HG03095 (cell line): ENCODE data around the gene PIP5K1B.

Experiments used
- ATAC-seq: cut with Tn5 transposase; IDR thresholded peaks from one replicate; pipeline ENCODE4 v1.9.1; 2021; ENCODE audit warnings: moderate library complexity; ENCODE audit not compliant: unreplicated experiment

PIP5K1B gene

GRCh38 chr9:68897577-68898145 lies 192.6 kb downstream of the PIP5K1B start:
- no peak for ATAC-seq

DNA sequence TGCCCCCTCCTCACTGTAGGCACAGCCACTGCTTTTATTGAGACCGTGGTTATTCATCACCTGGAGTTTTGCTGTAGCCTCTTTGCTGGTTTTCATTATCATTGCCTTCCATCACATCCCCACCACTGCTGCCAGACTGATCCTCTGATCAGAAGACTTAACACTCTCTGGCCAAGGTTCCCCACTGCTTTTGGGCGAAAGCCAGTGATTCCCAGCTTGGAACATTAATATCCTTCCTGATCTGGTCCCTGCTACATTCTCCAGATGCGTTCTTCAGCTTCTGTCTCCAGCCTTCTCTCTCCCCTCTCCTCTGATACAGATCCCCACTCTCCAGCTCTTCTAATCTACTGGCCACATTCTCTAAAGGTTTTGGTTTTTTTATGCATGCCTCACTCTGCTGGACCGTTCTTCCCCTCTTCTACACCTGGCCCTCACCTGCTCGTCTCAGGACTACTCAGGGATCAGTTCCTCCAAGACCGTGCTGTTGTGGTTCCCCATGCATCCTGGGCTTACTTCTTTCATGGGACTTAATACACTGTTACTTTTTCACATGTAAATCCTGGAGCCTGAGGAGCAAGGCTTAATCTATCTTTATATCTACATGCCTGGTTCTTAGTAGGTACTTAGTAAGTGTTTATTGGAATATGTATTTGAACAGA lies 193.9 kb downstream of the PIP5K1B start:
- no peak for ATAC-seq

DNA sequence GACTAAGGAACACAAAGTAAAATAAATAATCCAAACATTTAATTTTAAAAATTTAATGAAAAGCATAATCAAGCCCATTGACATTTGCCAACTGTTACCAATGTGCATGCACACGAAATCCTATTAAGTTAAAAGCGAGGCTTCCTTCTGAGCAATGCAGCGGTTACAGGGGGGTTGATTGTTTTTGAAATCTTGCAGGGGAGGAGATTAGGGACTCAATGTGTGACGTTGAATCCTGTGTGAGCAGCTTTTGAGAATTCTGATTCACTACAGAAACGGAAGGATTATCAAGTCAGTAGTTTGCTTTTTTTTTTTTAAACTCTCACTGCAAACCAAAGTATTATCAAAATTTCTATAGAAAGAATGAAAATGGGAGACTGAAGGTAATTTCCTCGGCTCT lies 199.4 kb downstream of the PIP5K1B start:
- ATAC-seq = no peak

DNA sequence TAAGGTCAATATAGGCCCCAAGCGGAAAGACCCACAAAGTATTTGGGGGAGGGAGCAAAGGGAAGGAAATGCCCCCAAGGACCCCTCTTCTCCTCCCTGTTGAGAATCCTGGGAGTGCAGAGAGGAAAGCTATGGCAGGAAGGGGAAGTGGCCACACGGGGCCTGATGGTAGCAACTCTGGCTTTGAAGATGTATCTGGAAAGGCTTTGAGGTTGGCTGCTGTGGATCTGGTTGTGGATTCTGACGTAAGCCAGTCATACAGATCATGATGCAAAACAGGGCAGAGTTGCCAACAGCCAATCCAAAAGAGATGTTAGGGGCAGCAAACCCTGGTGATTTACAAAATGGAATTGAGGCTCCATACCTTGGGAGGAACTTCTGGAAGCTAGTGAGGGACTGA lies 200.1 kb downstream of the PIP5K1B start:
- ATAC-seq = no peak

- ATAC-seq = no peak
Observed at GRCh38 chr9:68907910-68908309, 202.9 kb downstream of the PIP5K1B start.

DNA sequence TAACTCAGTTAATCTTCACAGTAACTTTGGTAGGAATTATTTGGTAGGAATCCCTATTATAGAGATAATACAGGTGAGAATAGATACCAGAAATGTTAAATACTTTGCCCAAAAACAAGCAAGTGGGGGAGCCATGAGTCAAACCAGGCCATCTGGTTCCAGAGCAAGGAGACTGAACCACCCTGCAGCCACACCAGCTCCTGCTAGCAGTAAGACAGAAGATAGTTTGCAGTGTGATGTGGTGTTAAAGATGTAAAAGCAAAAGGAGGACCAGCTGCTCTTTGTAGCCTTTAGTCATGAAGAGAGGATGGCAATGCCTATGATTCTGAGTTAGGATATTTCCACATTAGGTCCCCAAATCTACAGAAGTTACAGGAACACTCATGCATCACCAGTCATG lies 207.5 kb downstream of the PIP5K1B start:
- no peak for ATAC-seq

DNA sequence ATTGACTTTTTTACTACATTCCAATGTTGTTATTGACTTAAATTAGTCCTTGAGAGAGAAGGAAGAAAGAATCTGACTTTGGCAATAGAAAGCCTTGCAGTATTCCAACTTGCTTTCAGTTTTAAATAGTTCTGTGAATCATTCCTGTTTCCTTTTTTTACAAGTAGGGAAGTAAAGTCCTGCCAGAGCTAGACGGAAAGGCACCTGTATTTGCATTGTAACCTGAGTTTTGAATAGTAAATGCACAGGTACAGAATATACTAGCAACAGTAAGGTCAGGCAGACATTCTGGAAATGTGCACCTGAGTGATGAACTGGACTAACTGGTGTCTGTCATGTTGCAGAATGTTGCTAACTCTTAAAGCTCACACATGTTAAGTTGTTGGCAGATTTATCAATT lies 208.0 kb downstream of the PIP5K1B start:
- ATAC-seq = no peak

DNA sequence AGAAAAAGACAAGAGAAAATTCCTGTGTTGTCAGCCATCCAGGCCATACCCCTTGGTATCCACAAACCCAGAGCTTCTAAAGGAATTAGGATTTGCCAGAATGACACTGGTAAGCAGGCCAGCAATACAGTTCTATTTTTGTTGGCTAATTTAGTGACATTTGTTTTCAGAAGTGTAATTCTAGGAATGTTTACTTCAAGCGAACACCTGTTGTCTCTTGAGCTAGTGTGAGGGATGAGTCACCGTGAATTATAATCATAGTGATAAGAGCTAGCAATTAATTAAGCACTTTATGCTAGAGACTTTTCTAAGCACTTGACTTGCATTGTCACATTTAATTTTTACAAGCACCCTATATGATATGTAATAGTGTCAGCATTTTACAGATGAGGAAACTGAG lies 209.7 kb downstream of the PIP5K1B start:
- no peak for ATAC-seq

DNA sequence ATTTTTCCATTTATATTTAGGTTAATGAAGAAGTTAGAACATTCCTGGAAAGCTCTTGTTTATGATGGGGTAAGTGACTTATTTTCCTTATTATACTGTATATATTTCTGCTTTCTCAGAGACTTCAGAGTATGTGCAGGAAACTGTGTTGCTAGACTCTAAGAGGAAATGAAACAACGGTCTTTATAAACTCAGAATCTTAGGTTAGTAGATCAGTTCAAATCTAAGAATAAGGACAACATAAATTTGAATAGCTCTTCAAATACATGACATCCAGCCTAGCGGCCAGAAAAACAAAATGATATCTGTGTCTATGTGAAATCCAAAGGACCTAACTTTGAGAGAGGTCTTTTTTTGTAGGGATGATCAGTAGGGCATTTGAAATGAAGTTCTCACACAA lies 214.6 kb downstream of the PIP5K1B start:
- ATAC-seq = peak; percentile 58

GRCh38 chr9:68920921-68921320 lies 215.9 kb downstream of the PIP5K1B start:
- no peak for ATAC-seq

GRCh38 chr9:68923480-68923879 lies 218.4 kb downstream of the PIP5K1B start:
- ATAC-seq = no peak

DNA sequence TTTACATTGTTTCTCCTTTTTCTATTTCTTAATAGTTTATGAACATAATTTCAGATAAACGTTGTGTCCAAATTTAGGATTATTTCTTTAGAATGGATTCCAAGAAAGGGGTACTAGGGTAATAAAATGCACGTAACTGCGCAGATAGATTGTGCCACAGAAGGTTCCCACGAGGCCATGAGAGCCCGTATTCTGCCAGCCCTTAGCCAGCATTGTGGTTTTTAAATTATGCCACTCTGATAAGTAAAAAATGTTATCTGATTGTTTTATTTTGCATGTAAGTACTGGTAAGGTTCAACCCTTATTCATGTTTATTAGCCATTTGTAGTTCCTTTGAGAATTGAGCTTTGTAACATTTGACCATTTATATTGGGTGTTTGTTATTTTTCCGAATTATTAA lies 220.1 kb downstream of the PIP5K1B start:
- no peak for ATAC-seq

DNA sequence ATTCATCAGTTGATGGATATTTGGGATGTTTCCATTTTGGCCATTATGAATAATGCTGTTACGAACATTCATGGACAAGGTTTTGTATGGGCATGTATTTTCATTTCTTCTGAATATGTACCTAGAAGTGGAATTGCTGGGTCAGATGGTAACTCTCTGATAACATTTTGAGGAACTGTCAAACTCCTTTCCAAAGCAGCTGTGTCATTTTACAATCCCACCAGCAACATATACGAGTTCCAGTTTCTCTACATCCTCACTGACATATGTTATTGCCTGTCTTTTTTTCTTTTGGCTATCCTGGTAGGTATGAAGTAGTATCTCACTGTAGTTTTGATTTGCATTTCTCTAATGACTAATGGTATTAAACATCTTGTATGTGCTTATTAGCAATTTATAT lies 222.1 kb downstream of the PIP5K1B start:
- no peak for ATAC-seq

DNA sequence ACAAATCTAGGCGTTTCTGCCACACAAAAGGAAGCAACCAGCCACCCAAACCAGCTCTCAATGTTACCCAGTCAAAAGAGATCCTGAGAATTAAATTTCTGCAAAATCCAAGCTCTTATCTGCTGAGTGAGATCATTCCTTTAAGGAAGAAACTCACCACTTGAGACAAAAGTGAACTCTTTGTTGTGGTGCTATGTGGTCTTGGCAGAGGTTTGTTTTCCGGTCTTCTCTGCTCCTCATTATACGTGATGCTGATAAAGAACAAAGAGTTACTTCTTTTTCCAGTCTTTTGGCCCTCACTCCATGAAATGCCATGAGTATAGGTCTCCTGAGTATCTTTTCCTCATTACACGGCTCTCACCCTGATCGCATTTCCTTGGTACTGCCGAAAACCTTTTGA lies 226.8 kb downstream of the PIP5K1B start:
- no peak for ATAC-seq

DNA sequence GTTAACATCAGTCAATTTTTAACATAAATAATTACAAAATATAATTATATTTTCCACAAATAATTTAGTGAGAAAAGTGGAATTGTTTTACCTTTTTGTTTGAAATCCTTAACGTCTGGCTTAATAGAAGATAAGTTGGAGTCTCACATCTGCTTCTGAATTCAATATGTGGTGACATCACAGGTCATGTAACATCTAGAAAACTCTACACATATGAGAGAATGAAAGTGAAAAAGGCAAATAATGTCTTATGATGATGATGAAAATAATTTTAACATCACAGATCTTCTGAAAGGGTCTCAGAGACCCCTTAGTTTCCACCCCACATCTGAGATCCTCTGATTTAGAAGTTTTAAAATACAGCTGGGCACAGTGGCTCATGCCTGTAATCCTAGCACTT lies 227.4 kb downstream of the PIP5K1B start:
- no peak for ATAC-seq

- peak; percentile 95 for ATAC-seq
Observed at GRCh38 chr9:68933434-68934328, 228.6 kb downstream of the PIP5K1B start.

- no peak for ATAC-seq
Observed at GRCh38 chr9:68934329-68934644, 229.2 kb downstream of the PIP5K1B start.

DNA sequence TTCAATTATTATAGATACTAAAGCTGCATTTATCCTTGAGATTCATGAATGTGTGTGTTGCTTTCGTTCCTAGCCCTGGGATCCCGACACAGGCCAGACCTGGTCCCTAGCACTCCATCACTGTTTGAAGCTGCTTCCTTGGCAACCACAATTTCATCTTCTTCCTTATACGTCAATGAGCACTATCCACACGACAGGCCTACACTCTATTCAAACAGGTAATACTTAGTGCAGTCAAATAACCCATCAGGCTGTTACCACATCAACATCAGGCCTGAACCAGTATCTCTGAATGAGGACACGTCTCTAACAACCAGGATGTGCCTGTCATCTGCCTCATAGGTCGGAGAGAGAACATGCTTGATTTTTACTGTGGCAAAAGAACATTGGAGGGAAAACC lies 235.5 kb downstream of the PIP5K1B start:
- ATAC-seq = no peak

GRCh38 chr9:68941780-68942459 lies 236.9 kb downstream of the PIP5K1B start:
- no peak for ATAC-seq

DNA sequence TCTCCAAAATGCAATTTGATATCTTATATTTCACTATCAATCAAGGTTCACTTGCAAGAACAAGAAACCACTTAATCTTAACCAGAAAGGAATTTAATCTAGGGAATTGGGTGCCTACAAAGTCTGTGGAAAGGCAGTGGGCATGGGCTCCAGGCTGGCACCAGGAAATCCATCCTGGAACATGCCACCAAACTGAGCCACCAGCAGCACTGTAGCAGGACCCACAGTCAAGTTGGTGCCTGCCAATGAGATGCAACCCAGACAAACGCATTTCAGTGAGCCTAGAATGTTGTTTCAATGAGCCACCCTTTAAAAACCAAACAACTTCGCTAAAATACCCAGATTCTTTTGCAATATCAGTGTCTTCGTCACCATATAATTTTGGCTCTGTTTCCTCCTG lies 237.8 kb downstream of the PIP5K1B start:
- no peak for ATAC-seq

GRCh38 chr9:68947015-68947414 lies 242.0 kb downstream of the PIP5K1B start:
- ATAC-seq = no peak
